ENCODE data around the gene UBC. TPM values are rescaled to one million over a fixed set of nuclear protein-coding genes. Genes with fewer than 3 reads are reported as not detected.

UBC gene
- total and polyA plus RNA-seq, 2 donors (not counting 1 experiment from before 2014, with no cell fraction given), result 2,019 to 2,362 TPM

DNA sequence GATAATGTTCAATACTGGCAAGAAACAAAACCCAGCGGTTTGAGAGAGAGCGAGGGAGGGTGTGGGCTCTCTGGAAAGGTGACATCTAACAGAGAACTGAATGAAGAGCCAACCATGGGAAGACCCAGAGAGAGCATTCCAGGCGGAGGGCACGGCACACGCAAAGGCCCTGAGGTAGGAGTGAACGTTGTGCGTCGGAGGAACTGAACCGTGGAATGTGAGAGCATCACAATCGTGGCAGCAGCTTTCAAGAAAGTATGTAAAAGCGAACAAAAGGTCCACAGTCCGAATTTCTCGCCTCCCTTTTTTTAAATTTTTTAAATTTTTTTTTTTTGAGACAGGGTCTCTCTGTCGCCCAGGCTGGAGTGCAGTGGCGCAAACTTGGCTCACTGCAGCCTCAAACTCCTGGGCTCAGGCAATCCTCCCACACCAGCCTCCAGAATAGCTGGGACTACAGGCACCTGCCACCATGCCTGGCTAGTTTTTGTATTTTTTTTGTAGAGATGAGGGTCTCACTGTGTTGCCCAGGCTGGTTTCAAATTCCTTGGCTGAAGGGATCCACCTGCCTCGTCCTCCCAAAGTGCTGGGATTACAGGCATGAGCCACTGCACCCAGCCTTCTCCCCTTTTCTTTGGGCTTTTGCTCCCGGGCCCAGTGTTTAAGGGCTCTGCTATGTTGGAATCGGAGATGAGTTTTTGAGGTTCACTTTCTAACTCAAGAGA is 35.5 kb downstream of the UBC start:
- no peaks in the 10 kb centered on the region for H3K27me3 ChIP-seq (ENCODE audit: control insufficient read depth, insufficient read depth, low read length)
- H3K79me2 ChIP-seq (ENCODE audit: control insufficient read depth, insufficient read depth, low read length), result no peaks in the 10 kb centered on the region
- H2AFZ ChIP-seq (ENCODE audit: low read length), result no peak overlapping the region
- TF ChIP-seq EZH2 (IDR thresholded peaks at IDR 0.05; ENCODE audit: low read length, missing control alignments), result no peak
- no peak overlapping the region for H3K27ac ChIP-seq (ENCODE audit: insufficient read depth, low read length)
- H3K4me1 ChIP-seq (ENCODE audit: control insufficient read depth, extremely low read depth, insufficient read depth, low read length), result no peaks in the 10 kb centered on the region
- H3K9me3 ChIP-seq (ENCODE audit: control insufficient read depth, insufficient read depth, low read depth, low read length), result no peaks in the 10 kb centered on the region
- H3K36me3 ChIP-seq (ENCODE audit: control insufficient read depth, insufficient read depth, low read length), result no peaks in the 10 kb centered on the region
- H3K4me3 ChIP-seq (replicated peaks in 1 of 4; ENCODE audit: control extremely low read depth in 1 of 4, insufficient read depth in 1 of 4, low read depth in 3 of 4, low read length in 4 of 4), result no peak overlapping the region
- no peak overlapping the region for H3K9ac ChIP-seq (ENCODE audit: insufficient read depth, low read length)
- no peak overlapping the region for H3K4me2 ChIP-seq (ENCODE audit: extremely low read depth, insufficient read depth, low read length)
- no peak for DNase-seq (ENCODE audit: low read depth in 2 of 2)
- no peaks in the 10 kb centered on the region for H4K20me1 ChIP-seq (ENCODE audit: control insufficient read depth, extremely low read depth, insufficient read depth, low read length)

GRCh38 chr12:124877423-124877822 is 37.0 kb downstream of the UBC start:
- DNase-seq (ENCODE audit: low read depth in 2 of 2), result no peak
- Histone ChIP-seq H3K9ac (ENCODE audit: insufficient read depth, low read length) (no peak overlapping the region), H3K4me1 (ENCODE audit: control insufficient read depth, extremely low read depth, insufficient read depth, low read length) (no peaks in the 10 kb centered on the region), H2AFZ (ENCODE audit: low read length) (no peak overlapping the region), H3K36me3 (ENCODE audit: control insufficient read depth, insufficient read depth, low read length) (no peaks in the 10 kb centered on the region), H3K4me3 (replicated peaks in 1 of 4; ENCODE audit: control extremely low read depth in 1 of 4, insufficient read depth in 1 of 4, low read depth in 3 of 4, low read length in 4 of 4) (no peak overlapping the region), H3K4me2 (ENCODE audit: extremely low read depth, insufficient read depth, low read length) (no peak overlapping the region), H3K79me2 (ENCODE audit: control insufficient read depth, insufficient read depth, low read length) (no peaks in the 10 kb centered on the region), H3K9me3 (ENCODE audit: control insufficient read depth, insufficient read depth, low read depth, low read length) (no peaks in the 10 kb centered on the region), H3K27me3 (ENCODE audit: control insufficient read depth, insufficient read depth, low read length) (no peaks in the 10 kb centered on the region), H4K20me1 (ENCODE audit: control insufficient read depth, extremely low read depth, insufficient read depth, low read length) (no peaks in the 10 kb centered on the region), H3K27ac (ENCODE audit: insufficient read depth, low read length) (no peak overlapping the region)
- no peak for TF ChIP-seq EZH2 (IDR thresholded peaks at IDR 0.05; ENCODE audit: low read length, missing control alignments)
- TF ChIP-seq, protein P1, sequence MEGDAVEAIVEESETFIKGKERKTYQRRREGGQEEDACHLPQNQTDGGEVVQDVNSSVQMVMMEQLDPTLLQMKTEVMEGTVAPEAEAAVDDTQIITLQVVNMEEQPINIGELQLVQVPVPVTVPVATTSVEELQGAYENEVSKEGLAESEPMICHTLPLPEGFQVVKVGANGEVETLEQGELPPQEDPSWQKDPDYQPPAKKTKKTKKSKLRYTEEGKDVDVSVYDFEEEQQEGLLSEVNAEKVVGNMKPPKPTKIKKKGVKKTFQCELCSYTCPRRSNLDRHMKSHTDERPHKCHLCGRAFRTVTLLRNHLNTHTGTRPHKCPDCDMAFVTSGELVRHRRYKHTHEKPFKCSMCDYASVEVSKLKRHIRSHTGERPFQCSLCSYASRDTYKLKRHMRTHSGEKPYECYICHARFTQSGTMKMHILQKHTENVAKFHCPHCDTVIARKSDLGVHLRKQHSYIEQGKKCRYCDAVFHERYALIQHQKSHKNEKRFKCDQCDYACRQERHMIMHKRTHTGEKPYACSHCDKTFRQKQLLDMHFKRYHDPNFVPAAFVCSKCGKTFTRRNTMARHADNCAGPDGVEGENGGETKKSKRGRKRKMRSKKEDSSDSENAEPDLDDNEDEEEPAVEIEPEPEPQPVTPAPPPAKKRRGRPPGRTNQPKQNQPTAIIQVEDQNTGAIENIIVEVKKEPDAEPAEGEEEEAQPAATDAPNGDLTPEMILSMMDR (conservative IDR thresholded peaks at IDR 0.05 in 1 of 2, IDR thresholded peaks at IDR 0.05 in 1 of 2; ENCODE audit: low read depth in 1 of 2, low read length in 2 of 2), result no peak

GRCh38 chr12:124876171-124876570 is 38.3 kb downstream of the UBC start:
- Histone ChIP-seq H3K79me2 (ENCODE audit: control insufficient read depth, insufficient read depth, low read length) (no peaks in the 10 kb centered on the region), H4K20me1 (ENCODE audit: control insufficient read depth, extremely low read depth, insufficient read depth, low read length) (no peaks in the 10 kb centered on the region), H3K27me3 (ENCODE audit: control insufficient read depth, insufficient read depth, low read length) (no peaks in the 10 kb centered on the region), H3K4me3 (replicated peaks in 1 of 4; ENCODE audit: control extremely low read depth in 1 of 4, insufficient read depth in 1 of 4, low read depth in 3 of 4, low read length in 4 of 4) (no peak overlapping the region), H3K36me3 (ENCODE audit: control insufficient read depth, insufficient read depth, low read length) (no peaks in the 10 kb centered on the region), H3K9ac (ENCODE audit: insufficient read depth, low read length) (no peak overlapping the region), H3K9me3 (ENCODE audit: control insufficient read depth, insufficient read depth, low read depth, low read length) (no peaks in the 10 kb centered on the region), H3K27ac (ENCODE audit: insufficient read depth, low read length) (no peak overlapping the region), H3K4me2 (ENCODE audit: extremely low read depth, insufficient read depth, low read length) (no peak overlapping the region), H3K4me1 (ENCODE audit: control insufficient read depth, extremely low read depth, insufficient read depth, low read length) (no peaks in the 10 kb centered on the region), H2AFZ (ENCODE audit: low read length) (no peak overlapping the region)
- no peak for DNase-seq (ENCODE audit: low read depth in 2 of 2)
- TF ChIP-seq EZH2 (IDR thresholded peaks at IDR 0.05; ENCODE audit: low read length, missing control alignments), result no peak
- TF ChIP-seq, protein P1 (conservative IDR thresholded peaks at IDR 0.05 in 1 of 2, IDR thresholded peaks at IDR 0.05 in 1 of 2; ENCODE audit: low read depth in 1 of 2, low read length in 2 of 2), result no peak
